ENCODE results near the gene CAPRIN1.

GRCh38 chr11:34135439-34135838, 83.9 kb downstream of the CAPRIN1 start:
- no peak for TF ChIP-seq CTCF (IDR thresholded peaks at IDR 0.05; ENCODE audit: extremely low read depth in 1 of 2, insufficient read depth in 1 of 2, low read depth in 1 of 2, low read length in 2 of 2)
- TF ChIP-seq EZH2 (IDR thresholded peaks at IDR 0.05; ENCODE audit: borderline replicate concordance, low read depth, low read length, severe bottlenecking): no peak
- TF ChIP-seq POLR2A (IDR thresholded peaks at IDR 0.05; ENCODE audit: low read depth, low read length): no peak
- no peak for TF ChIP-seq POLR2AphosphoS5 (IDR thresholded peaks at IDR 0.05; ENCODE audit: insufficient read depth, low read depth, low read length)
- no peak for TF ChIP-seq GATA2 (IDR thresholded peaks at IDR 0.05; ENCODE audit: insufficient read depth, insufficient read length, low read depth, low read length)
- TF ChIP-seq MYC (IDR thresholded peaks at IDR 0.05; ENCODE audit: low read depth, low read length): no peak
- no peak for TF ChIP-seq JUN (IDR thresholded peaks at IDR 0.05; ENCODE audit: borderline replicate concordance, insufficient read depth, insufficient read length, low read depth)
- TF ChIP-seq FOS (IDR thresholded peaks at IDR 0.05; ENCODE audit: borderline replicate concordance, insufficient read depth, low read length): no peak
